GM23338 (cell line): Measurements from ENCODE around the gene IER5L. TPM values are rescaled to one million over a fixed set of nuclear protein-coding genes. Genes with fewer than 3 reads are reported as not detected.

ENCODE experiments used
- ATAC-seq: fragments of 200-7000 bp; cut with Tn5 transposase; 3 replicates; pipeline ENCODE4 v1.9.1; 2020
- DNase-seq: peaks from one replicate; pipeline ENCODE4 v3.0.0-alpha.2; 2015; ENCODE audit warnings: low spot score
- H2AFZ ChIP-seq: fragments of 200-600 bp; sonication (generic); 2 replicates; pipeline ENCODE4 v1.8.0; 2016; ENCODE audit warnings: antibody characterized with exemption, mild to moderate bottlenecking, moderate library complexity
- H3F3A ChIP-seq: fragments of 200-600 bp; sonication (generic); replicated peaks from 2 replicates; pipeline ENCODE4 v1.8.0; 2017; ENCODE audit warnings: antibody characterized with exemption, mixed run types, low read depth
- H3K27ac ChIP-seq: fragments of 200-600 bp; sonication (generic); 2 replicates; pipeline ENCODE4 v1.6.1; 2016; ENCODE audit warnings: low read depth
- H3K27me3 ChIP-seq: fragments of 200-600 bp; sonication (generic); 2 replicates; pipeline ENCODE4 v1.8.0; 2016; ENCODE audit warnings: mild to moderate bottlenecking, mixed run types, moderate library complexity; ENCODE audit not compliant: insufficient read depth
- H3K36me3 ChIP-seq: fragments of 200-600 bp; sonication (generic); 2 replicates; pipeline ENCODE4 v1.8.0; 2016; ENCODE audit warnings: mild to moderate bottlenecking; ENCODE audit not compliant: insufficient read depth
- H3K4me1 ChIP-seq: fragments of 200-600 bp; sonication (generic); 2 replicates; pipeline ENCODE4 v1.8.0; 2016; ENCODE audit warnings: mild to moderate bottlenecking, moderate library complexity; ENCODE audit not compliant: insufficient read depth
- H3K4me2 ChIP-seq: fragments of 200-600 bp; sonication (generic); 2 replicates; pipeline ENCODE4 v1.7.1; 2017; ENCODE audit warnings: mixed run types
- H3K4me3 ChIP-seq: fragments of 200-600 bp; sonication (generic); 2 replicates; pipeline ENCODE4 v1.6.1; 2016; ENCODE audit warnings: mixed run types
- H3K79me2 ChIP-seq: fragments of 200-600 bp; sonication (generic); replicated peaks from 2 replicates; pipeline ENCODE4 v1.8.0; 2017; ENCODE audit warnings: mild to moderate bottlenecking; ENCODE audit not compliant: insufficient read depth
- H3K9me2 ChIP-seq: fragments of 200-600 bp; sonication (generic); 2 replicates; pipeline ENCODE4 v1.8.0; 2017; ENCODE audit not compliant: insufficient read depth
- H4K20me1 ChIP-seq: fragments of 200-600 bp; sonication (generic); replicated peaks from 2 replicates; pipeline ENCODE4 v1.8.0; 2017; ENCODE audit warnings: mild to moderate bottlenecking; ENCODE audit not compliant: insufficient read depth
- H3K27ac Mint-ChIP-seq: 2 replicates; pipeline ENCODE4 v1.8.0; 2020; ENCODE audit warnings: inconsistent platforms, mild to moderate bottlenecking, moderate library complexity, mixed read lengths
- H3K27me3 Mint-ChIP-seq: 3 replicates; pipeline ENCODE4 v1.8.0; 2022; ENCODE audit warnings: low read depth, mild to moderate bottlenecking, moderate library complexity, mixed read lengths, inconsistent platforms; ENCODE audit not compliant: insufficient read depth, poor library complexity
- H3K36me3 Mint-ChIP-seq: 3 replicates; pipeline ENCODE4 v1.8.0; 2021; ENCODE audit warnings: low read depth, mild to moderate bottlenecking, inconsistent platforms, moderate library complexity, mixed read lengths
- H3K4me1 Mint-ChIP-seq: 3 replicates; pipeline ENCODE4 v1.8.0; 2020; ENCODE audit warnings: mild to moderate bottlenecking, inconsistent platforms, mixed read lengths
- H3K4me3 Mint-ChIP-seq: 3 replicates; pipeline ENCODE4 v1.8.0; 2021; ENCODE audit warnings: moderate library complexity, mild to moderate bottlenecking, inconsistent platforms, mixed read lengths
- H3K9me3 Mint-ChIP-seq: 3 replicates; pipeline ENCODE4 v1.8.0; 2020; ENCODE audit warnings: moderate library complexity, mild to moderate bottlenecking, inconsistent platforms, mixed read lengths
- CTCF ChIP-seq, 2 experiments: fragments of 200-600 bp in 1 of 2; sonication (generic) in 1 of 2; conservative IDR thresholded peaks; 2 replicates each; pipeline versions ENCODE4 v1.5.1 to v1.6.1; 2016 to 2017; ENCODE audit warnings: antibody characterized with exemption in 2 of 2, low read depth in 2 of 2, mild to moderate bottlenecking in 2 of 2, moderate library complexity in 1 of 2
- ETS1 ChIP-seq: IDR thresholded peaks from 2 replicates; pipeline ENCODE4 v1.6.1; 2016; ENCODE audit warnings: antibody characterized with exemption
- NANOG ChIP-seq: IDR thresholded peaks from 2 replicates; pipeline ENCODE4 v1.6.1; 2016; ENCODE audit warnings: antibody characterized with exemption, borderline replicate concordance
- POLR2AphosphoS5 ChIP-seq: IDR thresholded peaks from 2 replicates; pipeline ENCODE4 v1.6.1; 2016; ENCODE audit warnings: antibody characterized with exemption, low read depth
- REST ChIP-seq: IDR thresholded peaks from one replicate; pipeline ENCODE4 v1.6.1; 2018; ENCODE audit warnings: antibody characterized with exemption; ENCODE audit not compliant: unreplicated experiment
- polyA plus RNA-seq: library from polyadenylated mRNA; unstranded; fragments of >200 nt; fragmentation: Nextera tagmentation; extraction: Ambion mirVana; gene quantifications from 2 replicates; pipeline ENCODE4 v1.2.1, GENCODE V29; 2016
- total RNA-seq: library from RNA; depleted of rRNA; stranded (reverse); fragments of >200 nt; shearing (Covaris generic); gene quantifications from 2 replicates; pipeline ENCODE4 v1.2.3, GENCODE V29; 2014

Gene IER5L
- total and polyA plus RNA-seq, 2 experiments from 2014 or later: 0.19 to 0.90 TPM

- Histone ChIP-seq H3K27ac (peak overlapping the region; percentile 91), H3K4me3 (peak overlapping the region; percentile 39), H3K9me2 (no peaks in the 10 kb centered on the region), H3K4me1 (peaks cover 59% of the 10 kb centered on the region), H4K20me1 (peaks cover 9% of the 10 kb centered on the region), H3K27me3 (no peaks in the 10 kb centered on the region), H3K36me3 (peaks cover 6% of the 10 kb centered on the region), H3K4me2 (peak overlapping the region; percentile 72), H3K79me2 (peaks cover 8% of the 10 kb centered on the region), H2AFZ (no peak overlapping the region), H3F3A (peaks cover 3% of the 10 kb centered on the region)
- H3K27me3 Mint-ChIP-seq: peaks cover 39% of the 10 kb centered on the region
- peaks cover 34% of the 10 kb centered on the region for H3K36me3 Mint-ChIP-seq
- ATAC-seq (peak; percentile 25), DNase-seq (peak; percentile 88)
- peaks cover 80% of the 10 kb centered on the region for H3K4me1 Mint-ChIP-seq
- TF ChIP-seq REST (no peak), CTCF (conservative IDR thresholded peaks at IDR 0.05; ENCODE audit: low read depth in 2 of 2) (peak; percentile 92 to 94), ETS1 (peak; percentile 55; the same call in 1 of the 2 replicates)
- H3K9me3 Mint-ChIP-seq: no peaks in the 10 kb centered on the region
- peak overlapping the region; percentile 89 for H3K27ac Mint-ChIP-seq
- H3K4me3 Mint-ChIP-seq: peak overlapping the region; percentile 49
These were observed 34.8 kb downstream of the IER5L start for GRCh38 chr9:129143031-129143927.

GRCh38 chr9:129142138-129142935 is 35.7 kb downstream of the IER5L start:
- peak overlapping the region; percentile 73 for H3K4me3 Mint-ChIP-seq
- peaks cover 6% of the 10 kb centered on the region for H3K36me3 ChIP-seq
- TF ChIP-seq POLR2AphosphoS5: no peak
- TF ChIP-seq NANOG: no peak

More at GRCh38 chr9:129142138-129142935, 35.7 kb downstream of the IER5L start:
- peaks cover 59% of the 10 kb centered on the region for H3K4me1 ChIP-seq
- peaks cover 6% of the 10 kb centered on the region for H3F3A ChIP-seq
- H3K9me2 ChIP-seq: no peaks in the 10 kb centered on the region
- DNase-seq (no peak), ATAC-seq (no peak)
- Mint-ChIP-seq H3K9me3 (no peaks in the 10 kb centered on the region), H3K36me3 (peaks cover 40% of the 10 kb centered on the region), H3K27ac (peak overlapping the region; percentile 89), H3K27me3 (peaks cover 45% of the 10 kb centered on the region), H3K4me1 (peaks cover 81% of the 10 kb centered on the region)
- peak overlapping the region; percentile 72 for H3K4me2 ChIP-seq
- H3K27ac ChIP-seq: peak overlapping the region; percentile 83
- peak overlapping the region; percentile 36; the same call in 1 of the 2 replicates for H3K4me3 ChIP-seq
- peaks cover 8% of the 10 kb centered on the region for H3K79me2 ChIP-seq
- H2AFZ ChIP-seq: no peak overlapping the region
- peaks cover 9% of the 10 kb centered on the region for H4K20me1 ChIP-seq
- H3K27me3 ChIP-seq: no peaks in the 10 kb centered on the region
